T-helper 1 cell treated with Interleukin-12 subunit alpha and Interleukin-12 subunit beta and Interleukin-4 antibody, amounts not matched to agents 30 ng/mL and 1 ng/mL, for 36 hours (primary cell): Measurements from ENCODE around the gene RNU1-4. TPM values are rescaled to one million over a fixed set of nuclear protein-coding genes. Genes with fewer than 3 reads are reported as not detected.
"Not testable (repeated sequence)": the region's sequence is repeated elsewhere in the genome, so short reads cannot be mapped to it uniquely, and the experiment has no call there.

ENCODE experiments used
- intact Hi-C: fragments of 100-400 bp; cut with micrococcal nuclease; formaldehyde crosslinking; loops from one replicate; pipeline ENCODE4 v1.15.1; 2024
- total RNA-seq: library from RNA; stranded (reverse); gene quantifications from 2 replicates; pipeline ENCODE4 v1.2.3, GENCODE V29; 2022

Gene RNU1-4
- total RNA-seq: 2,156 and 2,251 TPM in 2 replicates

DNA sequence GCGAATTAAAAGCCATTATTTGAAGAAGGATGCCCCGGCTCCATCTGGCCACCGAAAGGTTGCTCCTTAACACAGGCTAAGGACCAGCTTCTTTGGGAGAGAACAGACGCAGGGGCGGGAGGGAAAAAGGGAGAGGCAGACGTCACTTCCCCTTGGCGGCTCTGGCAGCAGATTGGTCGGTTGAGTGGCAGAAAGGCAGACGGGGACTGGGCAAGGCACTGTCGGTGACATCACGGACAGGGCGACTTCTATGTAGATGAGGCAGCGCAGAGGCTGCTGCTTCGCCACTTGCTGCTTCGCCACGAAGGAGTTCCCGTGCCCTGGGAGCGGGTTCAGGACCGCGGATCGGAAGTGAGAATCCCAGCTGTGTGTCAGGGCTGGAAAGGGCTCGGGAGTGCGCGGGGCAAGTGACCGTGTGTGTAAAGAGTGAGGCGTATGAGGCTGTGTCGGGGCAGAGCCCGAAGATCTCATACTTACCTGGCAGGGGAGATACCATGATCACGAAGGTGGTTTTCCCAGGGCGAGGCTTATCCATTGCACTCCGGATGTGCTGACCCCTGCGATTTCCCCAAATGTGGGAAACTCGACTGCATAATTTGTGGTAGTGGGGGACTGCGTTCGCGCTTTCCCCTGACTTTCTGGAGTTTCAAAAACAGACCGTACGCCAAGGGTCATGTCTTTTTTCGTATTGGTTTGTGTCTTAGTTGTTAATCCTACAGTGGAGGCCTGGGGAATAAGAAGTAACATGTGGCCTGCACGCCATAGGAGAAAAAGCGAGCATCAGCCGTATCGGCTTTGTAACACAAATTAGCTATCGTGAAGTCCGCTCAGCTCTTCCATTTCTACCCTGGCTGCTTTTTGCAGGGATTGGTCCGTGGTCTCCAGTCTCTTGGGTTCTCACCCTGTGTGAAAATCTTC is at the start of gene RNU1-4:
Gene RNU1-4 (plus strand): TSS at position 470 of the 918 bp plus-strand sequence.
- intact Hi-C loops: not testable (repeated sequence)

GRCh38 chr1:16690971-16691682 is 49.2 kb upstream of the RNU1-4 start:
- intact Hi-C loops: not testable (repeated sequence)

- intact Hi-C loops: not testable (repeated sequence)
Measured at GRCh38 chr1:16692283-16692682, 48.0 kb upstream of the RNU1-4 start.

- intact Hi-C loops: not testable (repeated sequence)
Measured at GRCh38 chr1:16692717-16693448, 47.4 kb upstream of the RNU1-4 start.

DNA sequence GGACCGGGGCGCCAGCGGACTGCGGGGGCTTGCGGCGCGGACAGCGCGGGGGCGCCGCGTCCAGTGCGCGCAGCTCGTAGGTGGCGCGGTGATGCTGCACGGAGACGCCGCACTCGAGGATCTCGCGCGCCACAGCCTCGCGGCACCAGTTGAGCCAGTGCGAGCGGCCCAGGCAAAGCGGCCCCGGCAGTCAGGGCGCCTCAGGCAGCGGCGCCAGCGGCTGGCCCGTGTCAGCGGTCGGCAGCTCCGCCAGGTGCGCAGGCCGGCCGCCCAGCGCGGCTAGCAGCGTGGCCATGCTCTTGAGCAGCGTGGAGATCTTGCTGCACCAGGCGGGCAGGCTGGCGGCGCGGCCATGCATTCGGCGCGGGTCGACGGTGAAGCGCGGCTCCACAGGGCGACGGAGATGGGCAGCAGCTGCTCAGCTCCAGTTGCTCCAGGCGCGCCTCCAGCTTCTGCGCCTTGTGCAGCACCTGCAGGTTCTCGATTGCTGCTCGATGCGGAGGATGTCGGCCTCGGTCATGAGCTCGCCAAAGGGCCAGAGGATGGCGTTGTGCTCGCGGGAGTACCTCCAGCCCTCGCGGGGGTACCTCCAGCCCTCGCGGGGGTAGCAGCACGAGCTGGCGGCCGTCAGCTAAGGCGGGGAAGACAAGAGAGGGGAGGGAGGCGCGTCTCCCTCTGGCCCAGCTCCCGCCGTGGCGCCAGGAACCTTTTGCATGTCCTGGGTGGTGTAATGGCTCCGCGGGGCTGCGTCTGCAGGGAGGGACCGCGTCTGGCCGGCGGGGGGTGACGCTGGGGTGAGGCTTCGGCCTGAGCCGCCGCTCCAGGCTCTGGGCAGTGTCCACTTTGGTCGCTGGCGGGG is 46.6 kb upstream of the RNU1-4 start:
- intact Hi-C loops: not testable (repeated sequence)

GRCh38 chr1:16694308-16694702 is 46.0 kb upstream of the RNU1-4 start:
- intact Hi-C loops: not testable (repeated sequence)

GRCh38 chr1:16696507-16697150 is 43.7 kb upstream of the RNU1-4 start:
- intact Hi-C loops: not testable (repeated sequence)

DNA sequence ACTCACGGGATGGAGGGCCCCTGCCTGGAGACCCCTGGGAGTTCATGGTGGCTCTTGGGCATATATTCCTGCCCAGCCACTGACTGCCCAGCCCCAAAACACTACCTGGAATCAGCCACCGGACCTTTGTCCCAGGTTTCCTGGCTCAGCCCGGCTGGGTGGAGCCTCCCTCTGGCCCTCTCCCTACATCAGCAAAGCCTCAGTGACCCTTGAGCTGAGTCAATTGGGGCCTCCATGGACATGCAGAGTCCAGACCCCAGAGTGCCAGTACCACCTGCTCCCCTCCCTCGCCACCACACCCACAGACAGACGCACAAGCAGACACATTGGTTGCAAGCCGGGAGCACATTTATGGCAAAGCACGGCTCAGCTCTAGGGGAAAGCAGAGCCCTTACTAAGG is 43.2 kb upstream of the RNU1-4 start:
- intact Hi-C loops: not testable (repeated sequence)

DNA sequence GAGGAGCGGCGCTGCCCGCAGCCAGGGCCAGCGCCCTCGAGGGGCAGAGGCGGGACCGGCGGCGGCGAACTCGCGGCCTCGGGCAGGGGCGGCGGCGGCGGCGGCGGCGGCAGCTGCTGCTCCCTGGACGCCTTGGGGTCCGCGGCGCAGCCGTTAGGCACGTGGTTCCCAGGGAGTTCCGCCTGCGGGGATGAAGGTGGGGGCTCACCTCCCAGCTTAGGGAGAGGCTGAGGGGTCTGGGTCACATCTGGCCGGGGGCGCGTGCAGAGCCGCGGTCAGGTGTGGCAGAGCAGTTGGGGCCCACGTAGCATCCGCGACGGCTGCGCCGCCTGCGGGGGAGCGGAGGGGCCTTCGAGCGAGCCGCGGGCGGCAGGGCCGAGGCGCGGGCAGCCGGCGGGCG is 40.9 kb upstream of the RNU1-4 start:
- intact Hi-C loops: not testable (repeated sequence)

DNA sequence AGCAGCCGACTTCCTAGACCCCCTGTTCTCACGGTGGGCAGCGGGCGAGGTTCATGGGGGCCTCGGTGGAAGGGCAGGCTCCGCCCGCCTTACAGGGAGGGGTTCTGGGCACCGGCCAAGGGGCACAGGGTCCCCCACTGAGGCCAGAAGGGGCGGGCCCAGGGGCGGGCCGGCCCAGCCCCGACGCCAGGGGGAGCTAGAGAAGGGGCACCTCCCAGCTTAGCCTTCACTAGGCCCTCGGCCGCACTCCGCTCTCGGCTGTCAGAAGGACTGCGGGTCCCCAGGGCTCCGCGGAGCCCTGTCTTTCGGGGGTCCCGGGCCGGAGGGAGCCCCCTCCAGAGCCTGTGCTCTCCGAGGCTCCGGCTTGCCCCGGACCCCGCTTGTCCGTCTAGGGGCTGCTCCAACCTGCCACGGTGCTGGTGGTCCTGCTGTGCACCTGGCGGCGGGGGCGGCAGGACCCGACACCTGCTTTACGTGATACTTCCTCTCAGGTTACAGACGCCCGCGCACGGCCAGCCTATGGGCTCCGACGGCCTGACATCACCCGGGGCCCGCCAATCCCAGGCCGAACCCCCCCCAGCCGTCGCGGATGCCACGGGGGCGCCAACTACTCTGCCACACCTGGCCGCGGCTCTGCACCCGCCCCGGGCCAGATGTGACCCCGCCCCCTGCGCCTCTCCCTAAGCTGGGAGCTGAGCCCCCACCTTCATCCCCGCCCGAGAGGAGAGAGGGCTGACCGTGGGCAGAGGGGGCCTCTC is 40.0 kb upstream of the RNU1-4 start:
- intact Hi-C loops: not testable (repeated sequence)

DNA sequence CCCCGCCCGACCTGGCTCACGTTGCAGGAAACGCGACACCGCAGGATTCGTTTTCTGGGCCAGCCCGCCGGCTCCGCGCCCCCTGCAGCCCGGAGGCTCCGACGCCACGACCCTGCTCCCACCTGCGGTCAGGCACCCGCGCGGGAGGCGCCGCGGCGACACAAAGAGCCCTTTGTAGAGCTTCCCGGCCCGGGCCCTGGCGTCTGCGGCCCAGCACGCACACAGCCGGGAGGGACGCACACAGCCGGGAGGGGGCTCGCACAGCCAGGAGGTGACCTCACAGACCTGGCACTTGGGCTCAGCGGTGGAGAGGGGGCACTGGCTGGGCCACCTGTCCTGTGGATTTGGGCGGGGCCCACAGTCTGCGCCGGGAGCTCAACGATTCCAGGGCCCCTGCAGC is 39.1 kb upstream of the RNU1-4 start:
- intact Hi-C loops: not testable (repeated sequence)

DNA sequence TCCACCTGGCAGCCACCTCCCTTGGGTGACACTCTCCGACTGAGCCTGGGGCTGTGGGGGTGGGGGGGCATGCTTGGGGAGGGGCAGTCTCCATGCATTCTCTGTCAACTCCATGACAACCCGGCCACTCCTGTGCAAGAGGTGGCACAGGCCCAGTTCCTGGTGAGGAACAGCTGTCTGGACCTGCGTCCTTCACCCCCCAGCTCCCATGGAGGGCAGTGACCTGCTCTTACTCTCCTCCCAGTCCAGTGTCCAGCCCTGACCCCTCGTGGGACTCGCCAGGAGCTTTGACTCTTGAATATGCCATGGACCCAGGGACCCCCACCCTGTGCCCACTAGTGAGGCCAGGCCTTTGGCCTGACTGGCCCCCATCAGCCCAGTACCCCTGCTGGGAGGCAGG is 38.0 kb upstream of the RNU1-4 start:
- intact Hi-C loops: not testable (repeated sequence)

- intact Hi-C loops: not testable (repeated sequence)
Measured at GRCh38 chr1:16703141-16703540, 37.2 kb upstream of the RNU1-4 start.

DNA sequence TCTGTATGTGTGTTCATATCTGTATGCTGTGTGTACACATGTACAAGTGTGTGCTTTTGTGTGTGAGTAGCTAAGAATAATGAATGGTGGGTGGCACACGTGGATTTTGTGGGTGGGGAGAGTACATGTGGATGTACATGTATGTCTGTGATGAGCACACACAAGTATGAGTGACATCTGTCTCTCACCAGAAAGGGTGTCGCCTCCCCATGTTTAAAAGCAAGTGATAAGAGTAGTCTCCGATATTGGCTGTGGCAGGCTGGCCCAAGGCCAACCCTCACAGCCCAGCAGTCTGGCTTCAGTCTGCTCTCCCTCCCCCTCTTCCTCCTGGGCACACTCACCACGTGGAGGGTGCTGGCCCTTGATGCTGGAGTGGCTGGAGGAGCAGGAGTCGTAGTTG is 36.7 kb upstream of the RNU1-4 start:
- intact Hi-C loops: not testable (repeated sequence)

GRCh38 chr1:16704076-16704475 is 36.2 kb upstream of the RNU1-4 start:
- intact Hi-C loops: not testable (repeated sequence)

DNA sequence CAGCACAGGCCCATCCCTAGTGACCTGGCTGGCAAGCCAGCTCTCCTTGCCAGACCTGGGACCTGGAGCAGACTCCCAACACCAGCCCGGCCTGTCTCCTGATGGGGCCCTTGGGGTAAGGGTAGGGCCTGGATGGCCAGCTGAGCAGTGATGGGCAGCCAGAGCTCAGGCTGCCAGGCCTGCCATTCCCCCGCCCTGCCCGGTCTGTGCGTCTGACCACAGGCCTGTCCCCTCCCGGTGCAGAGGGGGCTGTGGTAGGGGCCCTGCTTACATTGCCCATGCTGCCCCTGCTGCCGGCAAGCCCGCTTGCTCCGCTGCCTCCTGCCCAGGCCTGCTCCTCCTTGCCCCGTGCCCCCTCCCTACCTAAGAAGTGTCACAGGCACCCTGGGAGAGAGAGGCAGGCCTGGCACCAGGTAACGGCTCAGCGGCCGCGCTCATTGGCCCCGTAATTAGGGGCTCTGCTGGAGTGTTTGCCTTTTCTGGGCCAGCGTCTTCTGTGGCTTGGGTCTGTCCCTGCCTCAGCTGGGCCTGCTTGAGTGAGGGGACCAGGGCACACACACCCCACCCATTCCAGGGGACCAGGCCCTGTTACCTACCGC is 35.7 kb upstream of the RNU1-4 start:
- intact Hi-C loops: not testable (repeated sequence)

- intact Hi-C loops: not testable (repeated sequence)
Measured at GRCh38 chr1:16706302-16706701, 34.0 kb upstream of the RNU1-4 start.

GRCh38 chr1:16707130-16708093 is 32.9 kb upstream of the RNU1-4 start:
- intact Hi-C loops: not testable (repeated sequence)
